NCI-H524 (cell line): Measurements from ENCODE around the gene B3GALT2.
A peak's percentile ranks its signal among the peaks of the same experiment; 100 is the strongest.
"Not testable (repeated sequence)": the region's sequence is repeated elsewhere in the genome, so short reads cannot be mapped to it uniquely, and the experiment has no call there.

Experiments used
- DNase-seq, 2 experiments: peaks; one replicate each; lab custom pipeline; 2025; lab: John Stamatoyannopoulos, UW

Gene B3GALT2

GRCh38 chr1:193185901-193186731 is at the start of gene B3GALT2:
B3GALT2 (minus strand) TSS chr1:193186613; CDS start chr1:193181562, 5,051 bp downstream.
- DNase-seq: peak; percentile 85 to 90

GRCh38 chr1:193234530-193234929 is 48.1 kb upstream of the B3GALT2 start:
- no peak for DNase-seq

GRCh38 chr1:193231146-193231545 is 44.7 kb upstream of the B3GALT2 start:
- not testable (repeated sequence) for DNase-seq

GRCh38 chr1:193229136-193229535 is 42.7 kb upstream of the B3GALT2 start:
- no peak for DNase-seq

GRCh38 chr1:193222056-193222615 is 35.7 kb upstream of the B3GALT2 start:
- no peak for DNase-seq

- no peak for DNase-seq
Measured at GRCh38 chr1:193221651-193222050, 35.2 kb upstream of the B3GALT2 start.

- no peak for DNase-seq
Measured at GRCh38 chr1:193219391-193219790, 33.0 kb upstream of the B3GALT2 start.

- DNase-seq: no peak
Measured at GRCh38 chr1:193216920-193217319, 30.5 kb upstream of the B3GALT2 start.

GRCh38 chr1:193213998-193214397 is 27.6 kb upstream of the B3GALT2 start:
- DNase-seq: no peak

GRCh38 chr1:193212637-193213036 is 26.2 kb upstream of the B3GALT2 start:
- no peak for DNase-seq

- DNase-seq: no peak
Measured at GRCh38 chr1:193211539-193211938, 25.1 kb upstream of the B3GALT2 start.

GRCh38 chr1:193210996-193211395 is 24.6 kb upstream of the B3GALT2 start:
- no peak for DNase-seq

GRCh38 chr1:193201021-193201420 is 14.6 kb upstream of the B3GALT2 start:
- no peak for DNase-seq

- DNase-seq: no peak
Measured at GRCh38 chr1:193199940-193200339, 13.5 kb upstream of the B3GALT2 start.

- DNase-seq: no peak
Measured at GRCh38 chr1:193192586-193192985, 6.2 kb upstream of the B3GALT2 start.

GRCh38 chr1:193190096-193190744 is 3.8 kb upstream of the B3GALT2 start:
- DNase-seq: peak in 1 of 2 experiments; percentile 31

- peak in 1 of 2 experiments; percentile 80 for DNase-seq
Measured at GRCh38 chr1:193189442-193190095, 3.2 kb upstream of the B3GALT2 start.

GRCh38 chr1:193188915-193189314 is 2.5 kb upstream of the B3GALT2 start:
- DNase-seq: not testable (repeated sequence)

- DNase-seq: peak in 1 of 2 experiments; percentile 27
Measured at GRCh38 chr1:193187114-193187513, 701 bp upstream of the B3GALT2 start.

GRCh38 chr1:193185211-193185610 is 1.2 kb downstream of the B3GALT2 start:
- peak in 1 of 2 experiments; percentile 14 for DNase-seq

GRCh38 chr1:193184776-193185175 is 1.6 kb downstream of the B3GALT2 start:
- DNase-seq: no peak

- peak; percentile 14 to 64 for DNase-seq
Measured at GRCh38 chr1:193183019-193183627, 3.3 kb downstream of the B3GALT2 start.
